SIG-M5 treated with dmso at 0.1 percent for 504 hours (cell line): ENCODE measurements around the gene LY6G5C.
A peak's percentile ranks its signal among the peaks of the same experiment; 100 is the strongest.
"Not testable (repeated sequence)": the region's sequence is repeated elsewhere in the genome, so short reads cannot be mapped to it uniquely, and the experiment has no call there.

Source experiments
- DNase-seq: peaks from one replicate; lab custom pipeline; 2025; ENCODE audit not compliant: unreplicated experiment; lab: John Stamatoyannopoulos, UW

LY6G5C gene

DNA sequence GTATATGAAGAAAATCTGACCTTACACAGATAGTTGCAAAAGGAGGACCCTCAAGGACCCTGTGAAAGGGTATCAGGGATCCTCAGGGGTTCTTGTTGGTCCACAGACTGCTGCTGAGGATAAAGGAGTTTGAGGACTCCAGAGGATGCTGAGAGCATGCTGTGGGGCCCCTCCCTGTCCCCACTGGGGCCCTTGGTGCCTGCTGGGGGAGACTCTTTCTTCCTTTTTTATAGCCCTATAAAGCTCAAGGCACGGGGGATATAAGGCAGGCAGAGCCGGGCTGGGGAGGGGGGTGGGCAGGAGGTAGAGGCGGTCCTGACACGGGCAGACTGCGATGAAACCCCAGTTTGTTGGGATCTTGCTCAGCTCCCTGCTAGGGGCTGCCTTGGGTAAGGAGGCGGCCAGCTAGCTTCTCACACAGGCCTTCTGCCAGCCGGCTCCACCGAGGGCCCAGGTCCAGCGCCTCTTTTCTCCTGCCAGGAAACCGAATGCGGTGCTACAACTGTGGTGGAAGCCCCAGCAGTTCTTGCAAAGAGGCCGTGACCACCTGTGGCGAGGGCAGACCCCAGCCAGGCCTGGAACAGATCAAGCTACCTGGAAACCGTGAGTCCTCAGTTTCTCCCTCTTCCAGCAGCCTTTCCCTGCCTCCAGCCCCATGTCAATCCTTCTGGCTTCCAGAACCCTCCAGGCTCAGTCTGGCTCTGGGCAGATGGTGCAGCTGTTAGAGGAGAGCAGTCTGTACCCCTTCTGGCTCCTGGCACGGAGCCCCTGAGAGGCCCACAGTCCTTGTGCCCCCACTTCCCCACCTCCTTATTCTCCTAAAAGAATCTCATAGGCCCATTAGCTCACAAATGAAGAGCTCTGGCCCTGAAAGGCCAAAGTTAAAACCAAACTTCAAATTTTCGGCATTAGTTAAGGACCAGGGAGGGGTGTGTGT lies 34.4 kb upstream of the LY6G5C start, which contains the start of gene LY6G6D:
Gene LY6G6D, plus strand, starts transcription at position 327 of the 937 bp plus-strand sequence. Its CDS starts 8 bp downstream, at position 335.
- no peak for DNase-seq

DNA sequence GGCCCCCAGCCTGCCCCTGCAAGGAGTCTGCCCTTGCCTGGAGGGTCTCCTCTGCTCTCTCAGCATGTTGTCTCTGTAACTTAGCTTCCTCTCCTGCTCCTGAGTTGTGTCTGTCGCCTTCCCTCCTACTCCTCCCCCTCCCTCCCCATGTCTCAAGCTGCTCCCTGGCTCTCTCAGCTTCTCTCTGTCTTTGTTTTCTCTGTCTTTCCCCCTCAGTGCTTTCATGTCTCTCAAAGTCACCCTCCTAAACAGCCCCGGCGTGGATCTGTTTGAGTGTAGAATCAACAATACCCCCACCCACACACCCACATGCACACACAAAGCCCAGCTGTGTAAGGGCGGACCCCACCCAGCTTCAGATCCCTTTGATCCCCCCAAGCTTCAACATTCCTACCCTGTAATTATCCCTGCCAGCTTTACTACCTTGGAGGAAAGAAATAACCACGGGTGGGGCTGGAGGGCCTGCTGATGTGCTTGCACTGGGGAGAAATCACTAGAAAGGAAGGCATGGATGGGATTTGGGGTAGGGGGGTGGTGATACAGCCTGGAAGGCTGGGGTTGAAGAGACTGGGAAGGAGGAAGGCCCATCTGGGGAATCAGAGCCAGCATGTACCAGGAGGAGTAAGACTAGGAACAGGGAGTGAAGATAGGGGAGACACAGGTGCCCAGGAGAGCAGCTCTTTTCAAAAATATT lies 33.3 kb upstream of the LY6G5C start:
- no peak for DNase-seq

DNA sequence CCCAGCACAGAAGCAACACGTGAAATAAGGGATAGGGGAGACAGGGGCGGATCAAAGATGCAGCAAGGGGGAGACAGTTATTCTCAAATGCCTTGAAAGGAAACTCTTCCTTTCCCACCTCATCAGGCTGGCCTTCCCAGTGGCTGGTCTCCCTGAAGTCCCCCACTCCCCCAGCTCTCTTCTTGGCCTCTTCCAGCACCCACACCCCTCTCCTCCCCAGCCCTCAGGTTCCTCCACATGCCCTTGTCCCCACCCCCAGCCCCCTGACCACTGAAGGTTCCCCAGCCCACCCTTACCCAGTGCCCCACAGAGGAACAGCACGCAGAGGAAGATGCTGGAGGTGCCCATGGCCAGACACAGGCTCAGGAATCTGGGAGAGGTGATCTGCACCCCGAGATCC lies 32.6 kb upstream of the LY6G5C start:
- no peak for DNase-seq

DNA sequence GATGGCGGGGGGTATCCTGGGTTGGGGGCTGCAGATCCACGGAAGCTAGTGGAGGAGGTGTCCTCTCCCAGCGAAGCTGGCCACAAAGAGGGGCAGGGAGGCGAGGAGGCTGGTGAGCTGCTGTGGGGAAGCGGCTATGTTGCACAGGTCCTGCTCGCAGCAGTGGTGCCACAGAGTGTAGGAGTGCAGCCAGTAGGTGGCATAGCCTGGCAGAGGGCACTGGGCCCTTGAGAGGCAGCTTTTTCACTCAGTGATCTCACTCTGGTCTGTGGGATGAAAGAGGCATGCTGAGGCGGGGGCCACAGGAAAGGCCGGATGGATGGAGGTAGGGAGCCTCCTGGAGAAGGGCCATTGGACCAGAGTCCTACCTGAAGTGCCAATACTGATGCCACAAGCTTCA lies 31.4 kb upstream of the LY6G5C start:
- no peak for DNase-seq

DNA sequence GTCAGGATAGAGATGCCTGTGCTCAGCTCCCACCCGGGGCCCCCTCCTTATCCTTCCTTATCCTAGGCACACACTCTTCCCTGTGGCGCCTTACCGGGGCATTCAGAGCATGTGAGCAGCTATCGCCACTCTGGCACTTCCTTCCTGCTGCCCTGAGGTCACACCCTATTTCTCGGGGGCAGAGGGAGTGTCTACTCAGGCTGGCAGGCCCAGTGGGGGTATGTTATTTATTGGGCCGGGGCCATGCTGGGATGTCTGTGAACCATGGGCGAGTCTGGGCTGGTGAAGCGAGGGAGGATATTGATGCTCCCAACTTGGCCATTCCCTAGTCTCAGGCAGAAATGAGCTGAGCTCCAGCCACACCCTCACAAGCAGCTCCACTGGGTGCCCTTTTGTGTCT lies 30.4 kb upstream of the LY6G5C start:
- DNase-seq = no peak

DNA sequence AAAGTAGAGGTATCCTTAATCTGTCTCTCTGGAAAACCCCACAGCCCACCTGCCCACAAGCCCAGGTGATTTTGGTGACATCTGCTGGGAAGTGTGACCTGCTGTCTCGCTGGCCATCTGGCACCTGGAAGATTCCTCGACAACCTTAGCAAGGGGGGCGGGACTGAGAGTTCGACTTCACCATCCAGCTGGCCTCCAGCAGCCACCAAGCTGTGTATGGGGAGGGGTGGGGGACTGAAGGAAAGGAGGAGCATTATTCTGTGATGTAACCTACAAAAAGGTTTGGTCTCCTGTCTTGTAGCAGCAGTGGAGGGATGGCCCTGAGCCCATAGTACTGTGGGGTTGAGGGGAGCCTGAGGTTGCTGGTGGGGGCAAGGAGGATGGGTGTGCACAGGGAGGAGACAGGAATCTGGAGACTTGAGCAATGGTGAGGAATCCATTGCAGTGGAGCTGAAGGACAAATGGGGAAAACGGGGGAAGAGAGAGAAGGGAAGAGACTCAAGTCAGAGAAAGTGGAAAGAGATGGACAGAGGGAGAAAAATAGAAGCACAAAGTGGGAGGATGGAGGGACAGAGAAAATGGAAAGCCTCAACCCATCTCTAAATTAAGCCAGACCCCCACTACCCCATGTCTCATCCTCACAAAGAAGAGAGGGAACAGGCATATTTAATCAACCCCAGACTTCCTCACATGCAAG lies 29.8 kb upstream of the LY6G5C start:
- no peak for DNase-seq

DNA sequence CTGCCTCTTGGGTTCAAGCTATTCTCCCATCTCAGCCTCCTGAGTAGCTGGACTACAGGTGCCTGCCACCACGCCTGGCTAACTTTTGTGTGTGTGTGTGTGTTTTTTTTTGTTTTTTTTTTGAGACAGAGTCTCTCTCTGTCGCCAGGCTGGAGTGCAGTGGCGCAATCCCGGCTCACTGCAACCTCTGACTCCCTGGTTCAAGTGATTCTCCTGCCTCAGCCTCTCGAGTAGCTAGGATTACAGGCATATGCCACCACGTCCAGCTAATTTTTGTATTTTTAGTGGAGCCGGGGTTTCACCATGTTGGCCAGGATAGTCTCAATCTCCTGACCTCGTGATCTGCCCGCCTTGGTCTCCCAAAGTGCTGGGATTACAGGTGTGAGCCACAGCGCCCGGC lies 28.3 kb upstream of the LY6G5C start:
- not testable (repeated sequence) for DNase-seq

DNA sequence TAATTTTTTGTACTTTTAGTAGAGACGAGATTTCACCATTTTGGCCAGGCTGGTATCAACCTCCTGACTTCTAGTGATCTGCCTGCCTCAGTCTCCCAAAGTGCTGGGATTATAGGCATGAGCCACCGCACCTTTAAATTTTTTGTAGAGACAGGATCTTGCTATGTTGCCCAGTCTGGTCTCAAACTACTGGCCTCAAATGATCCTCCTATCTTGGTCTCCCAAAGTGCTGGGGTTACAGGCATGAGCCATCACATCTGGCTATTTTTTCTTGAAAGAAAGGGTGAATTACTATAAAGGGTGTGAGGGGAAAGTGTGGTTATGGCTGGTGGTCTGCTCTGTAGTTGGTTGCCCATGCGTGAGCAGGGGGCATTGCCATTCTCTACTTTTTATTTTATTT lies 27.4 kb upstream of the LY6G5C start:
- no peak for DNase-seq

DNA sequence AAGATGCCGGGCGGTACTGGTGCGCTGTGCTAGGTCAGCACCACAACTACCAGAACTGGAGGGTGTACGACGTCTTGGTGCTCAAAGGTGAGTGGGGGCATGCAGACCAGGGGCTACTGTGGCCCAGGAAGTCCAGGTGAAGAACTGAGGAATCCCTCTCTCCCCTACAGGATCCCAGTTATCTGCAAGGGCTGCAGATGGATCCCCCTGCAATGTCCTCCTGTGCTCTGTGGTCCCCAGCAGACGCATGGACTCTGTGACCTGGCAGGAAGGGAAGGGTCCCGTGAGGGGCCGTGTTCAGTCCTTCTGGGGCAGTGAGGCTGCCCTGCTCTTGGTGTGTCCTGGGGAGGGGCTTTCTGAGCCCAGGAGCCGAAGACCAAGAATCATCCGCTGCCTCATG lies 26.8 kb upstream of the LY6G5C start:
- no peak for DNase-seq

DNA sequence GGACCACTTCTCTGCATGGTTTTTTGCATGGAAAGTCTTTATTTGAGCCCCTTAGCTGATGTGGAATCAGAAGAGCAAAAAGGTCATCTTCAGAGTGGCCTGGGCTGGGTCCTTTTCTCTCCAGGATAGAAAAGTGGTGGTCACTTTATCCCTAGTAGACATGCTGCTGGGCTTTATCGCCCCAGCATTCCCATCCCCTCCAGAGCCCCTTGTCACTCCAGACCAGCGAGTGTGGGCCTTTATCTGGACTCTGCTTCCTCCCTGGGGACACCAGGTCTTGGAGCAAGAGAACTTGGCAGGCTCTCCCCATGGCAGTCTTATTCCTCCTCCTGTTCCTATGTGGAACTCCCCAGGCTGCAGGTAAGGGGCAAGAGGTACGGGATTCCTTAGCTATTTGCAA lies 25.7 kb upstream of the LY6G5C start, which contains the start of gene LY6G6F:
Gene LY6G6F, plus strand, starts transcription at position 268 of the 400 bp plus-strand sequence. Its CDS starts 41 bp downstream, at position 309.
- DNase-seq = no peak

DNA sequence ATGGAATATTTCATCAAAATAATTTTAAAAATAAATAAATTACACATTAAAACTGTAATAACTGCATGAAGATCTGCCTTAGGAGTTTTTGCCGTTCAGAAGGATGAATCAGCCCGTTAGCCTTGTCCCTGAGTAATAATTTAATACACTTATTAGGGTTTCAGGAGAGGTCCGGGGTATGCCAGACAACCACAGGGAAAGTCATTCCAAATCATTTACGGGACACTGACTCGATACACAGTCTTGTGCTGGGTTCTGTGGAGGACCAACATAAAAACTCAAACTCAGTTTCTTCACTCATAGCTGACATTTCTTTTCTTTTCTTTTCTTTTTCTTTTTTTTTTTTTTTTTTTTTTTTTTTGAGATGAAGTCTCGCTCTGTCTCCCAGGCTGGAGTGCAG lies 25.1 kb upstream of the LY6G5C start:
- DNase-seq = no peak

DNA sequence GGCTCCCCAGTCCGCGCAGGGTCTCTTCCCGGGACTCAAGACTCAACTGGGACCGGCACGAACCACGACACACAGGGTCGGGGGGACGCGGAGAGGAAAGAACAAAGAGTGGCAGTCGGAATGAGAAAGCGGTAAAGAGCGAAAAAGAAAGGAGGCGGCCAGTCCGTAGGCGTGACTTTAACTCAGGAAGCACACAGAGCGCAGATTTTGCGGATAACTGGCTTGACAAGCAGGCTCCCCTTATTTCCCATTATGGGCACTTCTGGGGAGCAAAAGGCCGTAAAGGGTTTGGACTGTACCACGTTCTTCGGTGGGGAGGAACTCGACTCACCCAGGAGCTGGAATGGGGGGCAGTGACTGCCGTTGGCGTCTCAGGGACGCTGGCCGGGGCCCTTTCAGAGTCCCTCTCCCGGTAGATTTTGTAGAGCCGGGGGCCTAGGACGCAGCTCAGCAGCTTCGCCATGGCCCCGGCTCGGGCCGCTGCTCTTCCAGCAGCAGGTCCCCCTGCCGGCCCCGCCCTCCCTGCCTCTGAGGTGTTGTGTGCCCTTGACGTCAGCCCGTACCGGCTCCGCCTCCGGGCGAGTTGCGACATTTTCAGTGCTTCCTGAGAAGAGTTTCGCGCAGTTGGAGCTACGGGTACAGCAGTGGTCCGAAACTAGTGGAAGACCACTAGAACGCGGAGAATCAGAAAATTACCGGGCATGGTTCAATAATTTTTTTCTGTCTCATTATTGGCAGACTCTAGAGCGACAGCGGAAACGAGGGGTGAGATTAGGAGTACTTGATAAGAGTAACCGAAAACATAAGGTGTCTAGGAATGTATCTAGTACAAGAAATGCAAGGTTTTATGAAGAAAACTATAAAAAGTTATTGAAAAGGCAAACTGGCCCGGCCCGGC lies 22.2 kb upstream of the LY6G5C start, which contains the start of gene ABHD16A:
Gene ABHD16A, minus strand, starts transcription at position 506 of the 898 bp plus-strand sequence. Its CDS starts 43 bp downstream, at position 463.
- peak; percentile 97 for DNase-seq

DNA sequence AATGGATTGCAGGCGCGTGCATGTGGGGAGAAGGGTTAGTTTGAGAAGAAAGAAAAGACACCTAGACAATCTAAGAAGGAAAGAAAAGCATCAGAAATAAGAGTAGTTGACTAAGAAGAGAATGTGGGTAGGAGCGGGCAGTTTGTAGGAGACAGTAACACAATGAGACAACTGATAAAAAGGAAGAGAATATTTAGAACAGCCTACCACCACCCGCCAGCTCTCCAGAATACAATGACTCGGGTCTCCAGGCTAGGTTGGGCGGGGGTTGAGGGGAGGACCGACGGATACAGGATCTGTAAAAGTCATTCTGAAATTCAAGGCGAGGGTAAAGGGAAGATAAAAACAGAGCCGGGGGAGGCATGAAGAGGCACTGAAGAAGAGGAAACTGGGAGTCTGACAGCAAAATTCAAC lies 21.5 kb upstream of the LY6G5C start:
- no peak for DNase-seq

DNA sequence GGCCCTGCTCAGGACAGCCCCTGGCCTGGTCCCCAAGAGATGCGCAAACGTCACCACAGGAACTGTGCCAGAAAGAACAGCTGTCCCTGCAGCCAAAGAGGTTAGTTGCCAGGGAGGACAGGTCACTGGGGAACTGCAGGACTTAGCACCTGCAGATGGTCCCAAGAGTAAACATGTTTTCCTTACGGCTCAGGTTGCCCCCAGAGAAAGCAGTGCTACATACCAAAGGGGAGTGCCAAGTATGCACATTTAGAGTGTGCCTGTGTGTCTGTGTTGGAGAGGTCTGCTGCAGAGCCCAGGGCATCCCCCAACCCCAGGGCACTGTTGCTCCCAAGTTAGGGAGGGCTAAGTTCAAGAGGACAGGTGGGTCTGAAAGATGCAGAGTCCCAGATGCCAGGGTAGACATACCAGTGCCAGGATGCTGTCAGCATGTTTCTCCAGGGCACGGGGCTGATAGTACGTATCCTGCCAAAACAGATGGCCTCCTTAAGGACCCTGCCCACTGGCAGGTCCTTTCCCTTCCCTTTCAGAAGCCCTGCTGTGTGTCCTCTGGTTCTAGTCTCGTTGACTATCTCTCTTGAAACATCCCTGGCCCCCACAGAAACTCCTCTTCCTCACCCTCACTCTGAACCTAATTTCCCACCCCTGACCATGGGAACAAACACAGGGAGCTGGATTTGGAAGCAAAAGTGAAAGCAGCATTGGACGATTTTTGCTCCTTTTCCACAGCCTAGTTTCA lies 21.0 kb upstream of the LY6G5C start:
- DNase-seq = no peak

DNA sequence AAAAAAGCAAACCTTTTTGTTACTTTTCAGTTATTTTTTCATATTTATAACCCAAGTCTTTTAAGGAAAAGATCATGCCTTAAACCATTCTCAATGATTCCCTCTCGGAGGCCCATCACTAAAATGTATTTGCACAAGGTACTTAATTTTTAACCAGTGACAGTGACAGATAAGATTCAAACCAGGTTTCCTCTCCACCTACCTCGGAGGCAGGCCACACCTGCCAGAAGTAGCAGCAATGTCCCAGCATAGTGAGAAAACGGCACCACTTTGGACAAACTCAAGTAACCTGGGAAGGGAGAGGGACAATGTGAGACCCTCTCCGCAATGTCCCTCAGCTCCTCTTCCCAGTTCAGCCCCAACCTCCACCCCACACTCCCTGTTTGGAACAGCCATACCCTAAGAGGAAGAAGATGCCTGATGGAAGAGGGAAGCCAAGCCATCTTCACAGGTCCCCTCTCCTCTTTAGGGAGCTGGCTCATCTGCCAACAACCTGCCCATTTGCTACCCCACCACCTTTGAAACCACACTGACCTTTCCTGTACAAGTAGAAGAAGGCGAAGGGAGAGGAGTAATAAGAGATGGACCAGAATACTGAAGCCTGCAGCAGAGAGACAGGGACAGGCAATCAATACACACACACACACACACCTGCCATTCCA lies 20.0 kb upstream of the LY6G5C start:
- DNase-seq = no peak

DNA sequence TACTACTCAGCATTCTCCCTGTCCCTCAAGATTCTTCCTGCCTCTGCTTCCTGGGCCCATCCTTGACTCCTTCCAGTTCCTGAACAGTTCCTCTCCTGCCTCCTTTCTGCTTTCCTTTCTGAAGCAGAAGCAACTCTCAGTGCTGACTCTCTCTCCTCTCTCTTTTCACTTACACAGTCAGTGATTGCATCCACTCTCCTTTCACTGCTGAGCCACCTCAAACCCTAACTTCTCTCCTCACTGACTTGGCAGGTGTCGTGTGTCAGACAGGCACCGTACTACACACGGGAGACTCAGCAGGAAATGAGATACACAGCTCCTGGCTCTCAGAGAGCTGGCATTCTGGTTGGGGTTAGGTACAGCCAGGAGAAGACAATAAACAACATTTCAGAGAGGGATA lies 16.7 kb upstream of the LY6G5C start:
- no peak for DNase-seq

DNA sequence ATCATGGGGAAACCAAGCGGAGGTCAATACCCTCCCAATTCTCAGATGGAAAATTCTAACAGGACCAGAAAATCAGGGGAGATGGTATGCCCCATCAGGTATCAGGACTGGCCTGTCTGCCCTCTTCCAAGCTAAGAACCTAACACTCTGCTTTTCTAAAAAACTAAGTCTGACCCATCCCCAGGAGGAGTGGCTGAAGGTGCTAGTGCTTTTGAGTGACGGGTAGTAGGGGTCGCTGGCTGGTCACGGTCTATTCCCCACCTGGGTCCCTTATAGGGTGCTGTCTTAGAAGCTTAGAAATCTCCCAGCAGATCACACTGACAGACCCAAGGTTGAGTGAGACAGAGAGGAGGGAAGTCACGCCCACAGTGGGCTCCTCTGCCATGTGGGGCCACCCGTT lies 12.7 kb upstream of the LY6G5C start:
- DNase-seq = no peak

DNA sequence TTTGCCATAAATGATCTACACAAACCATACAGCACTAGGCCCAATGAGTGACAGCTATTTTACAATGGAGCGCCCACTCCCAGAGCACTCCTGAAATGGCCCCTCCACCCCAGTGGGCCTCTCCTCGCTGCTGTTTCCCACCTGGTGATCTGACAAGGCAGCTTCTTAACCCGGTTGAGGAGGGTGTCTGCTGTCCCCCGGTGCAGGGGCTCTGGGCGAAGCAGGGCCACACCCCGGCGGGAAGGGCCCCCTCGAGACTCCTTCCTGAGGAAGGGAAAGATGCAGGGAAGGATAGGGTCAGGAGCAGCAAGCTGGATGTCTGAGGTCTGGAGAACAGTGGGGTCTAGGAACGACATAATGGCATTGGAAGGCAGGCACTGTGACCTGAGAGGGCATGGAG lies 12.0 kb upstream of the LY6G5C start:
- DNase-seq = no peak

DNA sequence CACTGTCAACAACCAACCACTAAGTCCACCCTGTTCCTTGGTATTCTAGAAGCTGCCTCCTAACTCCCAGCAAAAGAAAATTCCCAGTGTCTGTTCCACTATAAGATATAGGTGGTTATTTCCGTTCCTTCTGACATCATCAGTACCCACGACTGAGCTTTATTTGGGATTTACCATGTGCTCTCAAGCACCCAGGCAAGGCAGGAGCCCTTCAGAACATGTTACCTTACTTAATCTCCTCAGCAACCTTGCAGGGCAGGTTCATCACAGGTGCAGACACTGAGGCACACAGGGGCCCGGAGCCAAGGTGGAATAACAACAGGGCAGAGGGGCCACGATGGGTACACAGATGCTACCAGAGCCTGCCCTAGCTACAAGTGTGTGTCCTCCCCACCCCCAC lies 11.5 kb upstream of the LY6G5C start:
- DNase-seq = no peak
